K562 (cell line): Measurements from ENCODE around the gene SDE2. TPM values are rescaled to one million over a fixed set of nuclear protein-coding genes. Genes with fewer than 3 reads are reported as not detected.

ENCODE experiments used
- BRD9 ChIP-seq: fragments of 450-650 bp; IDR thresholded peaks from 2 replicates; pipeline ENCODE4 v1.6.1; 2018; ENCODE audit warnings: low read depth; ENCODE audit not compliant: partially characterized antibody
- FOXP1 ChIP-seq: sonication (generic); formaldehyde crosslinking; IDR thresholded peaks from 2 replicates; pipeline ENCODE4 v1.8.0; 2022; ENCODE audit warnings: mild to moderate bottlenecking, missing genetic modification reagents
- JUN ChIP-seq, 2 experiments: sonication (generic) in 1 of 2; formaldehyde crosslinking in 1 of 2; IDR thresholded peaks; 2 replicates each; pipeline versions ENCODE4 v1.6.1 to v1.8.0; 2012 to 2022; ENCODE audit warnings: borderline replicate concordance in 2 of 2, mild to moderate bottlenecking in 2 of 2, improper control_type of control experiment in 1 of 2, low read depth in 1 of 2, low read length in 1 of 2, missing genetic modification reagents in 1 of 2
- MTA1 ChIP-seq: fragments of 450-650 bp; IDR thresholded peaks from 2 replicates; pipeline ENCODE4 v1.6.1; 2017; ENCODE audit warnings: borderline replicate concordance
- PHF8 ChIP-seq: fragments of 200-600 bp; sonication (generic); IDR thresholded peaks from 2 replicates; pipeline ENCODE4 v1.6.1; 2012; ENCODE audit warnings: mixed run types, mild to moderate bottlenecking, inconsistent platforms, low read length, moderate library complexity, borderline replicate concordance
- POLR2G ChIP-seq: fragments of 200-400 bp; formaldehyde crosslinking; IDR thresholded peaks from 2 replicates; pipeline ENCODE4 v1.6.1; 2017; ENCODE audit warnings: low read depth, mild to moderate bottlenecking, antibody characterized with exemption, low read length, moderate library complexity
- RBM22 ChIP-seq: fragments of 200-400 bp; formaldehyde crosslinking; IDR thresholded peaks from 2 replicates; pipeline ENCODE4 v1.6.1; 2018; ENCODE audit warnings: low read length, low read depth; ENCODE audit not compliant: poor library complexity, severe bottlenecking
- TFAM ChIP-seq: fragments of 250-450 bp; sonication (Bioruptor Pico); conservative IDR thresholded peaks from 2 replicates; pipeline ENCODE4 v1.5.0; 2021; ENCODE audit warnings: mild to moderate bottlenecking, moderate library complexity
- XRCC5 ChIP-seq: fragments of 200-400 bp; formaldehyde crosslinking; IDR thresholded peaks from 2 replicates; pipeline ENCODE4 v1.6.1; 2017; ENCODE audit warnings: low read depth, mild to moderate bottlenecking, low read length
- ZNF77 ChIP-seq: fragments of 250-450 bp; sonication (Bioruptor Pico); IDR thresholded peaks from 2 replicates; pipeline ENCODE4 v1.5.0; 2020
- polyA plus RNA-seq, 8 experiments: library from polyadenylated mRNA; depleted of rRNA in 4 of 8; stranded (reverse) in 5 of 8; unstranded in 3 of 8; fragments of >200 nt; fragmentation: Nextera tagmentation in 2 of 8; fragmentation: Illumina TruSeq in 1 of 8; extraction: Ambion mirVana in 2 of 8; extraction: Trizol in 1 of 8; gene quantifications; 2 replicates each; pipeline versions ENCODE4 v1.2.1 to v1.2.3, GENCODE V29; 2011 to 2014; ENCODE audit warnings: inconsistent platforms in 1 of 8, missing spikeins in 1 of 8
- total RNA-seq, 7 experiments: library from RNA; depleted of rRNA in 6 of 7; stranded (reverse); fragments of >200 nt in 6 of 7; fragmentation: Illumina TruSeq in 2 of 7; extraction: Trizol in 2 of 7; gene quantifications; 2 replicates each; pipeline versions ENCODE4 v1.2.1 to v1.2.3, GENCODE V29; 2011 to 2021; ENCODE audit warnings: low replicate concordance in 1 of 7
- TF ChIP-seq, protein P1 (sequence below): sonication (generic); formaldehyde crosslinking; IDR thresholded peaks from 2 replicates; pipeline ENCODE4 v1.8.1; 2023; ENCODE audit warnings: missing genetic modification reagents, mild to moderate bottlenecking, borderline replicate concordance
- TF ChIP-seq, protein P2 (sequence below): fragments of 250-450 bp; sonication (Bioruptor Pico); IDR thresholded peaks from 2 replicates; pipeline ENCODE4 v1.8.0; 2022; ENCODE audit warnings: inconsistent platforms, mild to moderate bottlenecking, moderate library complexity, borderline replicate concordance
- TF ChIP-seq, protein P3 (sequence below): sonication (generic); formaldehyde crosslinking; IDR thresholded peaks from 2 replicates; pipeline ENCODE4 v1.8.0; 2022; ENCODE audit warnings: mild to moderate bottlenecking, low read depth, missing genetic modification reagents
- TF ChIP-seq, protein P4 (sequence below): fragments of 450-650 bp; formaldehyde crosslinking; IDR thresholded peaks from 2 replicates; pipeline ENCODE4 v1.4.0; 2020; ENCODE audit warnings: mild to moderate bottlenecking, moderate library complexity

SDE2 gene
- total and polyA plus RNA-seq, 9 of the 15 experiments (the other 6 are each of a cell fraction or from before 2014, with no cell fraction given), result 14.3 to 62.3 (median 46.0) TPM

DNA sequence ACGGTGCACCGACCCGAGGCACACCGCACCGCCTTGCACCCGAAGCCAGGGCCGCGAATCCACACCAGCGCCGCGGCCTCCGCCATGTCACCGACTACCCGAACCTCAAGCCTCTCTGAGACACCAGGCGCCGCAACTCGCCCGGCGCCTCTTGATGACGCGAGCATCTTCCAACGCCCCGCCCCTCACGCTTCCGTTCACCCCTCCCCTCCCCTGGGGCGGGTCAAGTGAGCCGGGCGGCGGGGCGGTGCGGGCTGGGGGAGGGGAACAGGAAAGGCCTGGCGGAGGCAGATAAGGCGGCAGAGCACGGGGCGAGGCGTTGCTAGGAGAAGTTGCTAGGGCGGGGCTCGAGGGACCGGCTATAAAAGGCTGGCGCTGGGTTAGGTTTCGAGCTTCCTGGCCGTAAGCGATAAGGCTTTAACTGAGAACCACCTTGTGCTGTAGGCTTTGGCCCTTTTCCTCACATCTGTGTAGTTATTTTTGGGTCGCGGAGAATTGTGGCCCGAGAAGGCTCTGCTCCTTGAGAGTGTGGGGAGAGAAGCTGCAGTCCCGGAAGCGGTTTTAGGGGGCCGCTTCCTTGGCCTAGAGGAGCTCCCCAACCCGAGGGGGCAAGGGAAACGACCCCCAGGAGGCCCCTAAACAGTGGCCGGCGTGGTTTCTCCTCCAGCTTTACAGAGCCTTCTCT is at the start of gene SDE2 (continued):
- TF ChIP-seq, protein P1, sequence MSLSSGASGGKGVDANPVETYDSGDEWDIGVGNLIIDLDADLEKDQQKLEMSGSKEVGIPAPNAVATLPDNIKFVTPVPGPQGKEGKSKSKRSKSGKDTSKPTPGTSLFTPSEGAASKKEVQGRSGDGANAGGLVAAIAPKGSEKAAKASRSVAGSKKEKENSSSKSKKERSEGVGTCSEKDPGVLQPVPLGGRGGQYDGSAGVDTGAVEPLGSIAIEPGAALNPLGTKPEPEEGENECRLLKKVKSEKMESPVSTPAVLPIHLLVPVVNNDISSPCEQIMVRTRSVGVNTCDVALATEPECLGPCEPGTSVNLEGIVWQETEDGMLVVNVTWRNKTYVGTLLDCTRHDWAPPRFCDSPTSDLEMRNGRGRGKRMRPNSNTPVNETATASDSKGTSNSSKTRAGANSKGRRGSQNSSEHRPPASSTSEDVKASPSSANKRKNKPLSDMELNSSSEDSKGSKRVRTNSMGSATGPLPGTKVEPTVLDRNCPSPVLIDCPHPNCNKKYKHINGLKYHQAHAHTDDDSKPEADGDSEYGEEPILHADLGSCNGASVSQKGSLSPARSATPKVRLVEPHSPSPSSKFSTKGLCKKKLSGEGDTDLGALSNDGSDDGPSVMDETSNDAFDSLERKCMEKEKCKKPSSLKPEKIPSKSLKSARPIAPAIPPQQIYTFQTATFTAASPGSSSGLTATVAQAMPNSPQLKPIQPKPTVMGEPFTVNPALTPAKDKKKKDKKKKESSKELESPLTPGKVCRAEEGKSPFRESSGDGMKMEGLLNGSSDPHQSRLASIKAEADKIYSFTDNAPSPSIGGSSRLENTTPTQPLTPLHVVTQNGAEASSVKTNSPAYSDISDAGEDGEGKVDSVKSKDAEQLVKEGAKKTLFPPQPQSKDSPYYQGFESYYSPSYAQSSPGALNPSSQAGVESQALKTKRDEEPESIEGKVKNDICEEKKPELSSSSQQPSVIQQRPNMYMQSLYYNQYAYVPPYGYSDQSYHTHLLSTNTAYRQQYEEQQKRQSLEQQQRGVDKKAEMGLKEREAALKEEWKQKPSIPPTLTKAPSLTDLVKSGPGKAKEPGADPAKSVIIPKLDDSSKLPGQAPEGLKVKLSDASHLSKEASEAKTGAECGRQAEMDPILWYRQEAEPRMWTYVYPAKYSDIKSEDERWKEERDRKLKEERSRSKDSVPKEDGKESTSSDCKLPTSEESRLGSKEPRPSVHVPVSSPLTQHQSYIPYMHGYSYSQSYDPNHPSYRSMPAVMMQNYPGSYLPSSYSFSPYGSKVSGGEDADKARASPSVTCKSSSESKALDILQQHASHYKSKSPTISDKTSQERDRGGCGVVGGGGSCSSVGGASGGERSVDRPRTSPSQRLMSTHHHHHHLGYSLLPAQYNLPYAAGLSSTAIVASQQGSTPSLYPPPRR, result peak; percentile 94; the same call in 1 of the 2 replicates
- TF ChIP-seq, protein P2, sequence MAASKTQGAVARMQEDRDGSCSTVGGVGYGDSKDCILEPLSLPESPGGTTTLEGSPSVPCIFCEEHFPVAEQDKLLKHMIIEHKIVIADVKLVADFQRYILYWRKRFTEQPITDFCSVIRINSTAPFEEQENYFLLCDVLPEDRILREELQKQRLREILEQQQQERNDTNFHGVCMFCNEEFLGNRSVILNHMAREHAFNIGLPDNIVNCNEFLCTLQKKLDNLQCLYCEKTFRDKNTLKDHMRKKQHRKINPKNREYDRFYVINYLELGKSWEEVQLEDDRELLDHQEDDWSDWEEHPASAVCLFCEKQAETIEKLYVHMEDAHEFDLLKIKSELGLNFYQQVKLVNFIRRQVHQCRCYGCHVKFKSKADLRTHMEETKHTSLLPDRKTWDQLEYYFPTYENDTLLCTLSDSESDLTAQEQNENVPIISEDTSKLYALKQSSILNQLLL (CRISPR knock-in tag), result no peak
- TF ChIP-seq TFAM (no peak), BRD9 (peak; percentile 74), RBM22 (peak; percentile 83), XRCC5 (no peak; the same call in none of the 2 replicates), FOXP1 (CRISPR knock-in tag) (peak; percentile 86), ZNF77 (no peak), JUN (IDR thresholded peaks at IDR 0.05; ENCODE audit: borderline replicate concordance, low read depth, low read length) (no peak; the same call in 1 of the 2 replicates), JUN (CRISPR knock-in tag; IDR thresholded peaks at IDR 0.05; ENCODE audit: borderline replicate concordance) (peak; percentile 87; the same call in 1 of the 2 replicates), POLR2G (peak; percentile 98), MTA1 (peak; percentile 98), PHF8 (peak; percentile 97)
- TF ChIP-seq, protein P3, sequence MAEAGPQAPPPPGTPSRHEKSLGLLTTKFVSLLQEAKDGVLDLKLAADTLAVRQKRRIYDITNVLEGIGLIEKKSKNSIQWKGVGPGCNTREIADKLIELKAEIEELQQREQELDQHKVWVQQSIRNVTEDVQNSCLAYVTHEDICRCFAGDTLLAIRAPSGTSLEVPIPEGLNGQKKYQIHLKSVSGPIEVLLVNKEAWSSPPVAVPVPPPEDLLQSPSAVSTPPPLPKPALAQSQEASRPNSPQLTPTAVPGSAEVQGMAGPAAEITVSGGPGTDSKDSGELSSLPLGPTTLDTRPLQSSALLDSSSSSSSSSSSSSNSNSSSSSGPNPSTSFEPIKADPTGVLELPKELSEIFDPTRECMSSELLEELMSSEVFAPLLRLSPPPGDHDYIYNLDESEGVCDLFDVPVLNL, result peak; percentile 17; the same call in 1 of the 2 replicates
- TF ChIP-seq, protein P4, sequence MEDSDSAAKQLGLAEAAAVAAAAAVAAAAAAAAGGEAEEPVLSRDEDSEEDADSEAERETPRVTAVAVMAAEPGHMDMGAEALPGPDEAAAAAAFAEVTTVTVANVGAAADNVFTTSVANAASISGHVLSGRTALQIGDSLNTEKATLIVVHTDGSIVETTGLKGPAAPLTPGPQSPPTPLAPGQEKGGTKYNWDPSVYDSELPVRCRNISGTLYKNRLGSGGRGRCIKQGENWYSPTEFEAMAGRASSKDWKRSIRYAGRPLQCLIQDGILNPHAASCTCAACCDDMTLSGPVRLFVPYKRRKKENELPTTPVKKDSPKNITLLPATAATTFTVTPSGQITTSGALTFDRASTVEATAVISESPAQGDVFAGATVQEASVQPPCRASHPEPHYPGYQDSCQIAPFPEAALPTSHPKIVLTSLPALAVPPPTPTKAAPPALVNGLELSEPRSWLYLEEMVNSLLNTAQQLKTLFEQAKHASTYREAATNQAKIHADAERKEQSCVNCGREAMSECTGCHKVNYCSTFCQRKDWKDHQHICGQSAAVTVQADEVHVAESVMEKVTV (CRISPR knock-in tag), result 0 out of 2 replicates have a peak, but pooled peaks have one; percentile 29
